GM21515 (cell line): ENCODE measurements around the gene LRRC17.
"Not testable (repeated sequence)": the region's sequence is repeated elsewhere in the genome, so short reads cannot be mapped to it uniquely, and the experiment has no call there.

Experiments
- ATAC-seq: cut with Tn5 transposase; IDR thresholded peaks from one replicate; pipeline ENCODE4 v1.9.1; 2021; ENCODE audit not compliant: unreplicated experiment

LRRC17 gene

DNA sequence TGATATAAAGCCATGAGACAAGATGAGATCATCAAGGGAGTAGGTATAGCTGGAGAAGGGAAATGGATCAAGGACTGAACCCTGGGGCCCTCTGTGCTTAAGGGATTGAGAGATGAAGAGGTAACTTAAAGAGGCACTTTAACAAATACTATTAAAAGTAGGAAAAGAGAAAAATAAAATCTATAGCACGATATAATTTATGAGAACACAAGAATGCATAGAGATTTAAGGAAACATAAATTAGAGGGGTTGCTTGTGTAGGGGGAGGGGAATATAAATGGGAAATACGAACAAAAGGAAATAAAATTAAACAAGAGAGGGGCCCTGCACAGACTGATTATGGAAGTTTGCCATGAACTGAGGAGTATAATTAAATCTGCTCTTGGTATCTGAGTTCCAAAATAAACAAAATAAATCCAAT is 15.6 kb upstream of the LRRC17 start:
- no peak for ATAC-seq

DNA sequence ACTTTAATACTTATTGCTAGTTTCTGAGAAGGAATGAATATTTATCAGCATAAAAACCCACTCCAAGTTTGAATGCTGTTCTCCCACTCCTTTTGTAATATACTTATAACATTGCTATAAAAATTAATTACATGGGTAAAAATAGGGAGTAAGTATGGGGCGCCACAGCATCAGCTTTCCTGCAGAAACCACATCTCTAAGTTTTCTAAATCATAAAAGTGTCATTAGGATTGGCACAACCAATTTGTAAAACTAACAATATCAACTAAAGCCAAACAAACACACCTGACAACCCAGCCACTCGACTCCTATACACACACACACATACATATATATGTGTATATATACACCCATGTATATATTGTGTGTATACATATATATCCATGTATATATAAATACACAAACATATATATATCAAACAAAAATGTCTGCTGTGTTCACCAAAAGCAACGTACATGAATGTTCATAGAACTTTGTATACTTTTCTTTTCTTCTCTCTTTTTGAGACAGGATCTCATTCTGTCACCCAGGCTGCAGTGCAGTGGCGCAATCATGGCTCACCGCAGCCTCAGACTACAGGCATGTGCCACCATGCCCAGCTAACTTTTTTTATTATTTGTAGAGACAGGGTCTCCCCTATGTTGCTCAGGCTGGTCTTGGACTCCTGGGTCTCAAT is 14.8 kb upstream of the LRRC17 start:
- ATAC-seq, result no peak

DNA sequence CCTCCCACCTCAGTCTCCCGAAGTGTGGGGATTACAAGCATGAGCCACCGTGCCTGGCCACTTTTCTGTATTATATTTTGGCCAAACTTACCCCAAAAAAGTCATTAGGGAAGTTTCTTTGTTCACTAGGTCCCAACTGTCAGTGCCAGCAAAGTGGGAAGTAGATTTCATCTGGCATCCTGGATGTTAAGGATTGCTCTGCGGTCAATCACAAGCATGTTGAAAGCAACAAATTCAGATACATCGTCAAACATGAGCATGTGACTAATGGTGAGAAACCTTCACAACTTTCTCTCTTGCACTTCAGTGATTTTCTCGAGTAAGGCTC is 14.3 kb upstream of the LRRC17 start:
- no peak for ATAC-seq

DNA sequence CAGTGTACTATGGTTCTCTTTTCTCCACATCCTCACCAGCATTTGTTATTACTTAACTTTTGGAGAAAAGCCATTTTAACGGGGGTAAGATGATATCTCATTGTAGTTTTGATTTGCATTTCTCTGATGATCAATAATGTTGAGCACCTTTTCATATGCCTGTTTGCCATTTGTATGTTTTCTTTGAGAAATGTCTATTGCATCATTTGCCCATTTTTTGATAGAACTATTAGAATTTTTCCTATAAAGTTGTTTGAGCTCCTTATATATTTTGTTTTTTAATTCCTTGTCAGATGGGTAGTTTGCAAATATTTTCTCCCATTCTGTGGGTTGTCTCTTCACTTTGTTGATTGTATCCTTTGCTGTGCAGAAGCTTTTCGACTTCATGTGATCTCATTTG is 10.7 kb upstream of the LRRC17 start:
- ATAC-seq, result not testable (repeated sequence)

DNA sequence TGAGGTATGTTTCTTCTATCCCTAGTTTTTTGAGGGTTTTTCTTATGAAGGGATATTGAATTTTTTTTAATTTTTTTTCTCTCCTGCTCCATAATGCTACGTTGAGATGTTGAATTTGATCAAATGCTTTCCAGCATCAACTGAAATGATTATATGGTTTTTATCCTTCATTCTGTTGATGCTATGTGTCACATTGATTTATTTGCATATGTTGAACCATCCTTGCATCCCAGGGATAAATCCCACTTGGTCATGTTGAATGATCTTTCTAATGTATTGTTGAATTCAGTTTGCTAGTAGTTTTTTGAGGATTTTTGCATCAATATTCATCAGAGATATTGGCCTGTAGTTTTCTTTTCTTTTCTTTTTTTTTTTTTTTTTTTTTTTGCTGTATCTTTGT is 9.2 kb upstream of the LRRC17 start:
- not testable (repeated sequence) for ATAC-seq

DNA sequence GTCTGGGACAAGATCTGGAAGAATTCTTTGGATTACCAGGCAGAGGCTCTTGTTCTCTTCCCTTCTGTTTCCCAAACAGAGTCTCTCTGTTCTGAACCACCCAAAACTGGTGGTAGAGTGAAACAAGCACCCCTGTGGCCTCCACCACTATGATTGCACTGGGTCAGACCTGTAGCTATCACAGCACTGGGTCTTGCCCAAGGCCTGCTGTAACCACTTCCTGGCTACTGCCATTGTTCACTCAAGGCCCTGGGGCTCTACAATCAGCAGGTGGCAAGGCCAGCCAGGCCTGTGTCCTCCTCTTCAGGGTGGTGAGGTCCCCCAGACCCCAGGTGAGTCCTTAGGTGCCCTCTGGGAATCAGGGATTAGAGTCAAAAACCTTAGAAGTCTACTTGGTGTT is 4.1 kb upstream of the LRRC17 start:
- no peak for ATAC-seq

DNA sequence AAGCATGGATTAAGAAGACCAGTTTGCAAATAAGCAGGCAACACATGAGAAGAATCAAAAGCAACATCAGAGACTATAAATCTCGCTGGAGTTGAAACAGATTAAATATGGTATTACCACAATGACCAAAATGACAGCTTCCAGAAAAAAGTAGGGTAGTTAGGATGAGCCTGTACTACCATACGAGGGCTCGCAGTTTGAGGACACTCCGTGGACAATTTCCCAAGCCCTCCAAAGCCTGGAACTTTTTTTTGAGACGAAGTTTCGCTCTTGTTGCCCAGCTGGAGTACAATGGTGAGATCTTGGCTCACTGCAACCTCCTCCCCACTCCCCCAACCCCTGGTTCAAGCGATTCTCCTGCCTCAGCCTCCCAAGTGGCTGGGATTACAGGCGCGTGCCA is 1.0 kb downstream of the LRRC17 start:
- no peak for ATAC-seq

DNA sequence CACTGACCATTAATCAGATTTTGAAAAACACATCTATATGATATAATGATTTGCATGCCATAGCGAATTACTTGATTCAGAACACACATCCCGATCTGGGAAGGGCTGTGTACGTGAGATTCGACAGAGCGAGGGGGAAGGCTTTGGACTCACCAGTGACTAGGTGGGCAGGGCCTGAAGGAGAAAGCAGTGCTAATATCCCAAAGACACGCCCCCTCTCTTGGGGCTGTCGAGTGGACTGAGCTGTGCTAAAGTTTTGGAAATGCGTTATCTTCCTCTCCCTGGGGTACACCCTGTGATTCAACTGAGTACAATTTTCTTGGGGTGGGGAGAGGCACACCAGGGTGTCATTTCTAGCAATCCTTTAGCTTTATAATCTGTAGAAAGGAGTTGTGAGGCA is 1.8 kb downstream of the LRRC17 start:
- no peak for ATAC-seq

DNA sequence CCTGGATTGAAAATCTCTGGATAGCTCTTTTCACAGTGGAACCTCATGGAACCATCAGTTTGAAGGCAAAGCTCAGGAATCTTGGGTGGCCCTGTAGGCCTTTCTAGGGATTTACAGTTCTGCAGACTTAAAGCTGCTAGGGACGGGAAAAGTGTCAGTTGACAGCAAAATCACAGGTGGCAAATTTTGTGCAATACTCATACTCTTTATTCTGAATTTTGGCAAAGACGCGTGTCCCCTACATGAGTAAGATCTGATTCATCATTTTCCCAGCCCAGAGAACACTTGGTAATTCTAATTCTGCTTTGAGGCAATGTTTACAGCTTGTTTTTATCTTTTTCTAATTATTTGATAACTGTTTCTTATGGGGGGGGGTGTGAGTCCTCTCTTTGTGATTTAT is 3.6 kb downstream of the LRRC17 start:
- no peak for ATAC-seq

DNA sequence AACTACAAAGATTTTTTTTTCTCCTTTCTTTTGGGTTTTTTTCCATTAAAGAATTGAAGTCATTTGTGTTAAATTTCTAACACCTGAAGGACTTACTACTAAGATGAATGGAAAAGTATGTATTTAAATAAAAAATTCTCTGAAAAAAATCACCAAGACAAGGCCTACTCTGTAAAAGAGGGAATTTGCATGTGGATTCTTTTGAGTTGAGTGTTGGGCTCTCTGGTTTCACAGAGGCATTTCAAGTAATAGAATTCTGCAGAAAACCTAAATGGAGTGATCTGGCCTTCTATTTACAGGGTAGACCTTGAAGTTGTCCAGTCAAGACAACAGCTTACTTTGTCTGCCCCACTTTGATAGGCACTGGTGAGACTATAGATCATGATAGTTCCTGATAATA is 4.1 kb downstream of the LRRC17 start:
- ATAC-seq, result no peak

DNA sequence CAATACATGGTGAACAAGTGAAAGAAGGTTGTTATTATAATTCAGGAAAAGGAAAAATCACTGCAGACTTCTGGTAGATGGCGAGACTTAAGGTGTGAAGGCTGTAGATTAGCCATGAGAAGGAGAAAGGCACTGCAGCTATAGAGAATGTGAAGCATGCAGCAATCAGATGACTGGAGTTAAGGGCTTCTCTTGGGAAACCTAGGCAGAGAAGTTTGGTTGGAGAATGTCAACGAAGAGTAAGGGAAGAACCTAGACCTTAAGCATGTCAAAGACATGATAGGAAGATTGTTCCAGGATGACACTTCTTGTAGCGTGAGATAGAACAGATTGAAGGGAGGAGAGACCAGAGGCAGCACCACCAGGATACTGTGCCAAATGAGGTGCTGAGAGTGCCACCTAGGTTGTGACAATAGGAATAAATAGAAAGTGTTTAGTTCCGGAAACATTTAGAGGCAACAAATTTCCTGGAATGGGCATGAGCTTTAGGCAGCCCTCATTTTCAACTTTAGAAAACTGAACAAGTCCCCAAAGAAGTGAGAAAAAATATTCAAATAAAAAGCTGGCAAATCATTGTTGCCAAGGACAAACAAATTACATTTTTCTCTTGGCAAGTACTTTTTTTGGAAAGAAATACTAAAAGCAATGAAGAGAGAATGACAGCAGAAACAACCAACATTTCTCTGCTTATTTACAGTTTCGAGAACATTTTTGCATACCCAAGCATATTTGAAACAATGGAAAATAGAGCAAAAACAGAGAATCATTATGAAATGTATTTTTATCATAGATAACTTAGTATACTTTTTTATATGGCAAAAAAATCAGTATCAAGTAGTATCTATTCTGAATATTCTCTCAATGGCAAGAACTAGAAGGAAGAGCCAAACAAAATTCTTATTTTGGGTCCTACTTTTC is 4.9 kb downstream of the LRRC17 start:
- no peak for ATAC-seq

DNA sequence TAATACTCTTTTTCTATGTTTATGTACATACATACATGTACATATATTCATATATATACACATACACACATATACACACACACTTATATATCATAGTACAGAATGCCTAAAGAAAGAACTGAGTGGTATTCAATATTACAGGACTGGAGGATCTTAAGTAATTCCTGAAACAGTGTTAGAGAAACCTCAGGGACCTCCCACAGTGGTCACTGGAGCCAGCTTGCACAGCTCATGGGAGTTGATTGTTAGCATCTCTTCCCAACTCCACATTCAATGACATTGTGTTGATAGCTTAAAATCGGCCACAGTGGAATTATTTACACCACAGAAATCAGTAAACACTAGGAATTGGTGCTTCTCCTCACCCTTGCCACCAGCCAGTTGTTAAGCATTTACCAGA is 6.0 kb downstream of the LRRC17 start:
- no peak for ATAC-seq

DNA sequence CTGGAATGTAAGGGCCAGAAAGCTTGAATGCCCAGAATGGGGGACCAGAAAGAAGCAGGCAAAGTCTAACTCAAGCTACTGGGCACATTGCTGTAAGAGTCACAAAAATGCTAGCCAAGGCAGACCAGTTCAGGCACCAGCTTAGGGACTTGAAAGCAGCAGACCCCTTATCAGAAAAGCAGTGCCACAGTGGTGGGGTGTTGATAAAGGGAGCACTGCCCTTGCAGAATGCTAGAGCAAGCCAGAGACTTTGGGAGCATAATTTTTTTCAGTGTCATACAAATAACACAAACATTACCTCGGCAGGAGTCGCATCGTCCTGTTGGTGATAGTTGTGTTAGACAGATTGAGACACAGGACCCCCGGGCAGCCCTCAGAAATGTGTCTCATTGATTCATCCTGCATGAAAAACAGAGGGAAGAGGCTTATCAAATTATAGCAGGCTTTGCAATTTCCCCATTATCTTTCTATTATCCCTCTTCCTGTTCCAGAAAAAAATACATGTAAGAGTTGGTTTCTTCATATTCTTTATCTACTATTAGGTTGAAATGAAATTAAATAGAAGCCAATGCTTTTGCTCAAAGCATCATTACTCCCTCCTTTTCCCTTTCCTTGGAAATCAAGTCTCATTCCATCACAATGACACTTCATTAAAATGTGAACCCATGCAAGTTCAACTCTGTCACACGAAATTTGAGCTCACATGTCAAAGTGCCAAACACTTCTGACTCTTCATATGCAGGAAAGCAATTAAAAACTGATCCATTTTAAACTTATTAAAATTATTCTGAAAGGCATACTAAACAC is 13.4 kb downstream of the LRRC17 start:
- ATAC-seq, result no peak

DNA sequence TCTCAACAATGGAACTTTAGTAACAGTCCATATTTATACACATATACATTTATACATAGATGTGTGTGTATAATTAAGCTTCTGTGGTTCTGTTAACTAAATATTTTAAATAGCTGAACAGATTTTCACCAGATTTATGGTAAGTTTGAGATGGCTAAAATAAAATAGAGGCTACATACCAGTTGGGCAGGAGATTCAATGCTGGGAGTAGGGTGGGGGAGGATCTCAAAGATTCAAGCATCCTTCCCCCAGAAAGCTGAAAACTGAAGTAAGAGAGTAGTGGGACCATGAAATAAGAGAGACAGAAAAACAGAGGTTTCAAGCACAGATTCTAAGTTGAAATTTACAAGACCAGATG is 14.0 kb downstream of the LRRC17 start:
- ATAC-seq, result no peak

DNA sequence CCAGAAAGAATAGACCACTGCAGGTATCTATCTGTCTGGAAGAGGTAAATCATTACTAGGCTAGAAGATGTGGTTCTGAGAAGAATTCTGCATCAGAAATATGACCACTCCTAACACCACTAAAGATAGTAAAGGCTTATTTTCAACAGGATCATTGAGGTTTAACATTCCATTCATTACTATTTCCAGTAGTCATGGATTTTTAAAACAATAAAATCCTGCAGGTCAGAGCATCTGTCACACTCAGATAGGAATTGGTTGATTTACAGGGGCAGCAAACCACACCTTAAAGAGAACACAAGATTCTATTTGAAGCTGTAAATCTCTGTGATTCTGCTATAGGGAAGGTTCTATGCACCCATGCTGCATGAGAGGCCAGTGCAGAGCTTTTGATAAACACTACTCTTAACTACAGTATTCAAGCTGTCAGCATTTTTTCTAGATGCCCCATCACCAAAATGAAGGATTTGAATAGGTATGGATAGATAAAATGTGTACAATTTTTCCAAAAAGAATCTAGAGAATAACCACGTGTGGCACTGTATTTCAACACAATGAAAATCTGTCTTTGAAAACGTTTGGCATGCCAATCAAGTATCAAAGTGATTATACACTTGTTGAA is 14.6 kb downstream of the LRRC17 start:
- ATAC-seq, result no peak

DNA sequence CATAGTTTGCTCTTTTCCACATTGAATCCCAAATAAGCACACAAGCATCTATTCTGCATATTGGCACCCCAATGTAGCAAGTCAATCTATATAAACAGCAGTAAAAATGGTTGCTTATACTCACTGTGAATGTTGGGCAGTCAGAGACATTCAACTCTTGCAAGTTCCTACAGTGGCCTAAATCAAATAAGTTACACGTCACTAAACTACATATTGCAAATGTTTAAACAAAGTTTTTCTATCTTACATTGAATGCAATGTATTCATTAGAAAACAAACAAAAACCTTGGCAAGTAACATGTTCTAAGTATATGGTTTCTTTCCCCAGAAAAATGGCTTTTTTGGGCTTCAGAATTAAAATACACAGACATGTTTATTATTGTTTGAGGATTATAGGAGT is 19.0 kb downstream of the LRRC17 start:
- ATAC-seq, result no peak

DNA sequence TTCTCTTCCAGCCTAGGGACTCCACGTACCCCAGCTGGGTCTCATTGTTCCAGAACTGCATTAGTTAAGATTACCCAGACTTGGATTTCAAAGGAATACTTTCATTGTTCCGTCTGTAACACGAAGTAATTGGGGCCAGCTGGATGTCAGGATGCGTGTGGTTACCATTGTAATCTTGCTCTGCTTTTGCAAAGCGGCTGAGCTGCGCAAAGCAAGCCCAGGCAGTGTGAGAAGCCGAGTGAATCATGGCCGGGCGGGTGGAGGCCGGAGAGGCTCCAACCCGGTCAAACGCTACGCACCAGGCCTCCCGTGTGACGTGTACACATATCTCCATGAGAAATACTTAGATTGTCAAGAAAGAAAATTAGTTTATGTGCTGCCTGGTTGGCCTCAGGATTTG is 21.0 kb downstream of the LRRC17 start:
- no peak for ATAC-seq

DNA sequence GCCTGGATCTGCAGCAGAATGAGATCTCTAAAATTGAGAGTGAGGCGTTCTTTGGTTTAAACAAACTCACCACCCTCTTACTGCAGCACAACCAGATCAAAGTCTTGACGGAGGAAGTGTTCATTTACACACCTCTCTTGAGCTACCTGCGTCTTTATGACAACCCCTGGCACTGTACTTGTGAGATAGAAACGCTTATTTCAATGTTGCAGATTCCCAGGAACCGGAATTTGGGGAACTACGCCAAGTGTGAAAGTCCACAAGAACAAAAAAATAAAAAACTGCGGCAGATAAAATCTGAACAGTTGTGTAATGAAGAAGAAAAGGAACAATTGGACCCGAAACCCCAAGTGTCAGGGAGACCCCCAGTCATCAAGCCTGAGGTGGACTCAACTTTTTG is 21.4 kb downstream of the LRRC17 start:
- ATAC-seq, result no peak

DNA sequence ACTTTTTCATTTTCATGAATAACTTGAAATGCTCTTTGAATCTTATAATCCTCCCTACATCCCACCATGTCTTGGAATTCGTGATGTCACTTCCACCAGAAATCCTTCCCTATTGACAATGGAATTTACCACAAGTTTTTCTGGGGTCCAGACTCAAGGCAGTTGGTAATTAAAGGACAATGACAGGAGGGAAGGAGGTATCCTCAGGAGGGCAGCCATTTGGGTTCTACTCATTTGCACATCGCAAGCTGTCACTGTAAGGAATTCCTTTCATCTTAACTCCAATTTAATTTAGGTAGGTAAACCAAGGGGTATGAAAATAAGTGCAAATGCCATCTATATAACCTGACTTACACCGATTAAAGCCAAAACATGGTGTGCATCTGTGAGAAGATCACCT is 21.9 kb downstream of the LRRC17 start:
- ATAC-seq, result no peak

DNA sequence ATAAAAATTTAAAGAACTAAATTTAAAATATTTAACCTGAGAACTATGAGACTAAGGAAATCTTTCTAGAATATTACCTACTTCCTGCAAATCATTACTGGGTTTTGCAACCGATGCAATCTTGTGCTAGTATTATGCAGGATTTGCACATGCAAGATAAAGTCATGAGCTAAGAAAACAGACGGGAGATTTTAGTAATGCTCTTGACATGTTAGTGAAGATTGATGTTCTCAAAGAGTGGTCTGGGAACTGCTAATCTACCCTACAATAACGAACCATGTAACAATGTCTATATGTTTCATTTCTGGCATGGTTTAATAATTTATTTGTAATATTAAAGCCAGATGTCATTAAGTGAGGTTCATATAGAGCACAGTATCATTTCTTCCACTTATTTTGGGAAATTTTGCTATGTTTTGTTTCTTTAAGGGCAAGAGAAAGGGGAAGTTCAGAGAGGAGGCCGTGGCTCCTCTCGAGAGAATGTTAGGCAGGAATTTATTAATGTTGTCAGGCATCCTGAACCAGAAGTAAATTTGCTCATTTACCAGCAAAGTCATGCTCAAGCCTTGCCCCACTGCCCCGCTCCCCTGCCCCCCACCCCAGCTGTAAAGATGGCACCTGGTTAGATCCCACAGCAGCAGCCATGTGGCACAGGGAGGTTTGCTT is 22.8 kb downstream of the LRRC17 start:
- no peak for ATAC-seq

DNA sequence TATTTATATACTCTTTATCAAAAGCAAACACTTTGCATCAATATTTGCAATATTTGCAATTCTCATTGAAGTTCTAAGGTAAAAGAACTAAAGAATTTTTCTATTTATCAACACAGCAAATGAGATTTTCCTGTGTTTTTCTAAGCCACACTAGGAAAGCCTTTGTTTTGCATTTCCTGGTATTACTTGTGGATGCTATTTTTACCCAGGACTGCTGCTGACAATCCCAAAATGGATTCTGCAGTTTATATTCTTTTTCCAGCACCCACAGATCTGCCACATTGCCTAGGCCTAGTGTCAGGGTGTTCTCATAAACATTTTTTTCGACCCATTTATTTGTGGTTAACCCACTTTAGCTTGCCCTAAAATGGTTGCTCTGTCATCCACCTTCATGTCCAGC is 25.9 kb downstream of the LRRC17 start:
- no peak for ATAC-seq
